Measurements from ENCODE around the gene NALCN. TPM values are rescaled to one million over a fixed set of nuclear protein-coding genes. Genes with fewer than 3 reads are reported as not detected.

The NALCN gene
- total and polyA plus RNA-seq, 8 donors: 0.51 to 5.1 (median 2.0) TPM

GRCh38 chr13:101144808-101145419 is 271.4 kb downstream of the NALCN start:
- TF ChIP-seq CTCF (IDR thresholded peaks at IDR 0.05): peak in 3 of 4 donors; percentile 51 to 64 (median 62)
- WGBS, 2 donors: 21% methylated on average over 7 of the region's 7 CpGs
- H3K4me1 ChIP-seq: no peaks in the 10 kb centered on the region
- H3K9me3 ChIP-seq: no peaks in the 10 kb centered on the region
- intact Hi-C loops (cut with DNase I): no loop called here
- ATAC-seq (peak in 3 of 4 donors; percentile 75 to 86 (median 82)), FAIRE-seq (peak; percentile 98), DNase-seq (no peak)
- H3K27me3 ChIP-seq: peaks cover 0 to 11% (median 0%) of the 10 kb centered on the region in 4 donors
- H3K4me3 ChIP-seq: no peak overlapping the region
- H3K36me3 ChIP-seq: no peaks in the 10 kb centered on the region
- no peak overlapping the region for H3K27ac ChIP-seq

- no peak for TF ChIP-seq CTCF (IDR thresholded peaks at IDR 0.05)
- H3K27ac ChIP-seq: no peak overlapping the region
- no peaks in the 10 kb centered on the region for H3K4me1 ChIP-seq
- ATAC-seq (no peak), DNase-seq (no peak), FAIRE-seq (no peak)
- no peaks in the 10 kb centered on the region for H3K9me3 ChIP-seq
- H3K27me3 ChIP-seq: peaks cover 0 to 11% (median 0%) of the 10 kb centered on the region in 4 donors
- H3K36me3 ChIP-seq: no peaks in the 10 kb centered on the region
- 72 to 73% methylated on average over 2 of the region's 2 CpGs for WGBS, 2 donors
- H3K4me3 ChIP-seq: no peak overlapping the region
- intact Hi-C loops (cut with DNase I): no loop called here
Measured at GRCh38 chr13:101140936-101141335, 275.4 kb downstream of the NALCN start.

GRCh38 chr13:101140087-101140770 is 276.1 kb downstream of the NALCN start:
- Histone ChIP-seq H3K4me3 (no peak overlapping the region), H3K9me3 (no peaks in the 10 kb centered on the region), H3K27me3 (peaks cover 0 to 11% (median 0%) of the 10 kb centered on the region in 4 donors), H3K36me3 (no peaks in the 10 kb centered on the region), H3K27ac (no peak overlapping the region), H3K4me1 (no peaks in the 10 kb centered on the region)
- no peak for TF ChIP-seq CTCF (IDR thresholded peaks at IDR 0.05)
- no peak for FAIRE-seq
- intact Hi-C loops (cut with DNase I): no loop called here
- no peak for DNase-seq
- no peak for ATAC-seq
- 83 to 92% methylated on average over 9 of the region's 9 CpGs for WGBS, 2 donors

- H3K4me1 ChIP-seq: no peaks in the 10 kb centered on the region
- no peak overlapping the region for H3K27ac ChIP-seq
- peak in 1 of 4 donors; percentile 50 for ATAC-seq
- H3K9me3 ChIP-seq: no peaks in the 10 kb centered on the region
- DNase-seq: no peak
- intact Hi-C loops (cut with DNase I): no loop called here
- TF ChIP-seq CTCF (IDR thresholded peaks at IDR 0.05): no peak
- no peaks in the 10 kb centered on the region for H3K36me3 ChIP-seq
- no peak overlapping the region for H3K4me3 ChIP-seq
- H3K27me3 ChIP-seq: peaks cover 0 to 11% (median 0%) of the 10 kb centered on the region in 4 donors
- FAIRE-seq: no peak
Measured at GRCh38 chr13:101139081-101139480, 277.2 kb downstream of the NALCN start.

Measured in pancreas (tissue), 10 donors.